NCI-H1417 (cell line): ENCODE results near the gene GABRQ.
A peak's percentile ranks its signal among the peaks of the same experiment; 100 is the strongest.

ENCODE experiments used
- DNase-seq, 3 experiments: peaks; one replicate each; lab custom pipeline; 2025; lab: John Stamatoyannopoulos, UW

The GABRQ gene

DNA sequence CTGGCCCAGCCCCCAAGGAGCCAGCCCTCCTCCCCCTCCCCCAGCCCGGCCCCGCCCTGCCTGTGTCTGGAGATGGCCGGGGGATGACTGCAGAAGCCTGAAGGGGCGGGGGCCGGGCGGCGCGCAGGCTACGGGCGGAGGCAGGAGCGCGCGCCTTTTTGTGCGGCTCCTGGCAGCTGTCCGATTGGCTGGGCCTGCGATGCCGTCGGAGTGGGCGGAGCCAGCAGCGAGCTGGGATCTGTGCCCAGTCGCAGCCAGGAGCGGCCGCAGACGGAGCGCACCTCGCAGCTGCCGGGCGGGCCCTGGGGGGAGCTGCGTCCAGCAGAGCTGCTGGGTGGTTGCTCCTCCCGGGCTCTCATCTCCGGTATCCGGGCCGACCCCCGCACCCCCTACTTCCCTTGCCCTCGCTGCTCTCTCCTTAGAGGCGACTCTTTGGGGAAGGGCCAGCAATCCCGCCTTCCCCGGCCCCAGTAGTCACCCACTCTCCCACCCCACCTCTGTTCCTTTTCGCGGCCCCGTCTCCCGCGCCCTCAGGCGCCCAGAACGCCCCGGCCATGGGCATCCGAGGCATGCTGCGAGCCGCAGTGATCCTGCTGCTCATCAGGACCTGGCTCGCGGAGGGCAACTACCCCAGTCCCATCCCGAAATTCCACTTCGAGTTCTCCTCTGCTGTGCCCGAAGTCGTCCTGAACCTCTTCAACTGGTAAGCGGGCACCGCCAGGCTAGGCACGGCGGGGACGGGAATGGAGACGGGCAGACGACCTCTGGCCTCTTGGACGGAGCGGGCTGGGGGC lies at the start of gene GABRQ:
TSS of gene GABRQ (plus strand) at position 247 of the 794 bp plus-strand sequence. CDS start at position 555, 308 bp downstream.
- peak; percentile 71 to 82 (median 76) for DNase-seq

DNA sequence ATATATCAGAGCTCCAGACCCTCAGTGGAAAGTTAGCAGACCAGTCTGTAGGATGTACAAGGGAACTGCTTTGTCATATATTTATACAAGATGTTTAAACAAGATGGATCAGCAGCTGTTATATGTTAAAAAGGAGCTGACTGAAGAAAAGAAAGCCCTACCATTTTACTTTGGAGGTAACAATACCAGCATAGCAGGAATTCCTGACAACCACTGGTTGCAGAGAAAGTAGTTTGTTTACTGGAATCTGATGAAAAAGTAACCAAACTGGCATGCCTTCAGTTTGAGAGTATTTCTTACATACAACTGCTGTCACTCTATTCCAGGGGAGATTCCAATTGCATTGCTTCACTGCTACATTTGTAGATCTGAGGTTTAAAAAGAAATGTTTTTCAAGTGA lies 49.5 kb upstream of the GABRQ start:
- DNase-seq = no peak

DNA sequence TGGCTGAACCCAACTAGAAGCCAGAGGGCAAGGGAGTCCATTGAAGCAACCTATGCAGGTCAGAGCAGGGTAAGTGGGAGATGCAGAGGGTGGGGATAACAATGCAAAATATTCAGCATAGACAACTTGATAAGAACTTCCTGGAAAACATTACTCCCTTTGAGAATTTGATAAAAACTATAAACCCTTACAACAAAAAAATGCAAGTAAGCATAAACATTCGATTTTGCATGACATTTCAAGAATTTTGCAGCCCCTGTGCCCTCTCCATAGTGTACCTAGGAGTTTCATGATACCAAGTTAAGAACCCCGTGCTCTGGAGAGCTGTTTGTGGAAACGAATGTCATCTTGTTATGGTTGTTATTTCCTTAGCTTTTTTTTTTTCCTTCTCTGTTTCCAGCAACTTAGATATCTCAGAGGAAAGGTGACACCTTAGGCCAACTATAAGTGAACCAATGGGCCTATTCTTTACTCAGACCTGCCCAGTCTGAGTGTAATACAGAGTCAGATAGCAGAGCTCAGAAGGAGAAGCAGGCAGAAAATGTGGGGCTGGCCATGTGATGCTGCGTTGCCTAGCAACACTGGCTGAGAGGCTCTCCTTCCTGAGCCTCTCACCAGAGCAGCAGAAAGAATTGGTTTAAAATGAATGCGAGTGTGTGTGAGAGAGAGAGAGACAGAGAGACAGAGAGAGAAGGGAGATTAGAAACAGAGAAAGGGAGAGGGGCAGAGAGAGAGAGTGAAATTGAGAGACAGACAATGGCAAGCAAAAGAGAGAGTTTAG lies 36.7 kb upstream of the GABRQ start:
- DNase-seq = peak; percentile 61 to 87 (median 87)

DNA sequence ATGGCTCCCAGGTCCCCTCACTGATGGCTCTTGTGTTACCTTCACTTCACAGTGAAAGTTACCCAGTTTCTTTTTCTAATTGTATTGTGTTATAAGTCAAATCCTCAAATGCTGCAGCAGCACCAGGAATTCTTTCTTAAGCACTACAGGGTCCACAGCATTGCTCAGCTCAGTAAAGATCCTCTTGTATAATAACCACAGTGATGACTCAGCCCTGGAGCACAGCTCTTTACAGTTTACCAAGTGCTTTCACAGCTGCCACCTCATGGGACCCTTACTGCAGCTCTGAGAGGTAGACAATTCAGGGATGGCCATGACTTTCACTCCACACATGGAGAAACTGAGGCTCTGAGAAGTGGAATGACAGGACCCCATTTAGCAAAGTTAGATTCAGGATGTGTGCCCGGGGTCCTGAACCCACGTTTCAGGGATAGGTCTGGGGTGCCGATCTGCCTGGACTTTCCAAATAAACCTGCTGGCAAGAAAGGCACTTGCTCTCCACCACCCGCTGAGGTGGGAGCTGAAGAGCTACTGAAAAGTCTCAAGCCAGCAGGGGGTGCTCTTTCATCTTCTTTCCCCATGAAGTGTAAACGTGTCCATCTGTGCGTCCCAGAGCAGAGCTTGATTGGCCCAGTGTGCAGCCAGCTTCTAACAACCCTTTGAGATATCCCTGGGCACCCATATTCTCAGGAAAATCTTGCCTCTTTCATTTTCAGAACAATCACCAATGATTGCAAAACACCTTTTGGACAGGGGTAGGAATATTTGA lies 35.7 kb upstream of the GABRQ start:
- peak in 2 of 3 experiments; percentile 39 to 40 for DNase-seq

DNA sequence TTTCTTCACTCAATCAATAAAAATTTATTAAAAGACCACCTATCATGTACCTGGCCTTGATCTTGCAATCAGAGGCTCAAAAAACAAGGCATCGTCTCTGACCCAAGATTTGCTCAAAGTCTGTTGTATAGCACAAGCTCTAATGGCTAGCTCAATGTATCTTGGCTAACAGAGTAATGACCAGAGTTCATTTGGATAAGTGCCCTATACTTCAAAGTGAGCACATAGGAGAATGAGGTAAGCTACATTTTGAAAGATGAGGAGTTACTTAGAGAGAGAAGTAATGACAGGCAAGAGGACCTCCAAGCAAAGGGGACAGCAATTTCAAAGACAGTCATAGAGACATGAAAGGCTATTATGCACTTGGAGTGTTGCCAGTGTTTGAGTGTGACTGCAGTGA lies 22.9 kb upstream of the GABRQ start:
- peak in 1 of 3 experiments; percentile 18 for DNase-seq

DNA sequence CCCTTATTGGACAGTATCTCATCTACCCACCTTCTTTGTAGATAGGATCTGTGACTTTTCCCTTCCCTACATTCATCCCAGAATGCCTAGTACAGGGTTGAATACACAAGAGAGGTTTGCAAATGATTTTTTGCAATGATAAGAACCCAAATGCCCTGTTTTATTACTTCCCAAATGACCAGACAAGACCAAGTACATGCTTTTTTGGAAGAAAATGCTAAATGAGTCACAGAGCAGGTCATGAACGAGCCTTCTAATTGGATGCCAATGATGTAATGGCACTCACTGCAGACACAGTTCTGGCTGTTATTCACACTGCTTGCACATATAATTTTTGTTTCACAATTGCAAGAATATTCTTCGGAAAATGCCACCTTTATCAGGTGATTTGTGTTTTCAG lies 17.8 kb upstream of the GABRQ start:
- no peak for DNase-seq

DNA sequence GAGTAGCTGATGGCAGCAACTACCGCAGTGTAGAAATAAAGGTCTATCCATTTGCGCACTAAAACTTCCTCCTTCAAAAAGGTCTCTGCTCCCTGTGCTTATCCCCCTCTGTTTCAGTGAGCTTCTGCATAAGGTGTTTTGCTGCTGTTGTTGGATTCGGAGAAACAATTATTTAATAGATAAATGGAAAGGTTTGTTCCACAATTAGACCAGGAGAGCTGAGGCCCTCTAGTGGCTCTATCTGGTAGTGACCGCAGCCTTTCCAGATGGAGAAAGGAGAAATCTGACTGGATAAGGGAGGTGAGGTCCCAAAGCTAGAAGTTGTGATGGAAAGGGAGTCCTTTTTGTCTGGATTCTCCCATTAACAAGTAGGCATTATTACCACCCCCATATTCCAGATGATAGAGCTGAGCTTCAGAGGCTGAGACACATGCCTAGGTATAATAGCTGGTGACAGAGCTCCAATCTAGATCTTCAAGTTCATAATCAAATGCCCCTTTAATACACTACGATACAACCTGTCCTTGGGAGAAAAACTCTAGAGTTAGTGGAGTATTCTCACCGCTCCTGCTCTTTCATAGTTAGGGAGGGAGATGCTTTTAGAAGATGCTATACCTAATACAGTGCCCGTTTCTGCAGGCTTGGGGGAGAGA lies 5.1 kb upstream of the GABRQ start:
- DNase-seq = peak; percentile 40 to 72 (median 54)

DNA sequence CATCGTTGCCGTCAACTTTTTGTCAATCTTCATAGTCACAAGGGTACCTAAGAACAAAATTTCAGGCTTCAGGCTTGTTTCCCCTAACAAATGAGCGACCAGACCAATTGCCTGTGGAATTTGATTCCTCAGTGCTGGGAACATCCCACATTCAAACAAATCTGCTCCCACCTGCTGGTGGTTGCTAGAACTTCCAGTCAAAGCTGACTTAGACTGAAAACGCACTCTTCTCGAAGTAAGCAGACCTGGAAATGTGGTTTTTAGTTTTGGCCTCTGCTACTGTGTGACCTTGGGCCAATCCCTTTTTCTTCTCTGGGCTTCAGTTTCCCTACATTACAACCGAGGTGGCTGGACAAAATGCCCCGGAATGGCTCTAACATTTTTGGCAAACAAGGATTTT lies 1.8 kb upstream of the GABRQ start:
- DNase-seq = peak in 2 of 3 experiments; percentile 64 to 65

DNA sequence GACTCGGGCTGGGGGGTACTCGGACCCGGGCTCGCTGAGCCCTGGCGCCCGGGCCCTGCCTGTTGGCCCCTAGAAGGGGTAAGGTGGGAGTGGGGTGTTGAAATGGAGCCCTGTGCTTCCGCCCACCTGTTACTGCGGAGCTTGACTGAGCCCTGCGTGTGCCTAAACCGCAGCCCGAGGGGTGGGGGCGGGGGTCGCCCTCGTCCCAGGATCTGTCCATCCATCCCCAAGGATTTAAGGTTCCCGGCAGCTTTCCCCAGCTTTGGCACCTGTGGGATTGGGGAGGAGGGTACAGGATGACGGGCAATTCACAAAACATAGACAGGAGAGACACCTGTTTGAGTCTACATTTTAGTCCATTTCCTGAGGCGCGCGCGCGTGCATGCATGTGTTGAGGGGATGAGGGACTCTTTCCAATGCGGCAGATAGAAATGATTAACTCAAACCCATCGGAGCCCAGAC lies 779 bp downstream of the GABRQ start:
- DNase-seq = peak in 1 of 3 experiments; percentile 5

DNA sequence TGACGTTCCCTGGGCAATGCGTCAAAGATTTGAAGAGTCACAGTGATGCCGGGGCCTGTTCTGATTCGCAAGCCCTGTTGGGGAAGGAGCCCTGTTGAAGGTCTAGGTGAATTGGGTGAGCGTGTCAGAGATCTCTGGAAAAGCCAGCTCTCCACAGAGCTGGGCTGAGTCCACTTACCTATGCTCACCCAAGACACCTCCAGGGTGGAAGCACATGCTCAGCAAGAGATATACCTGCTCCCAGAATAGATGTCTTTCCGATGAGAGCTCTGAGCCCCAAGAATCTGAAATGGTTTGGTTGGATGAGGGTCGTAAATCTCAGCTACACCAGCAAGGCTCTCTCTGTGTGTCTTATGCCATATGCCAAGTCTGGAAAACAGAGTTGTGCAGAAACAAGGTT lies 1.7 kb downstream of the GABRQ start:
- no peak for DNase-seq

DNA sequence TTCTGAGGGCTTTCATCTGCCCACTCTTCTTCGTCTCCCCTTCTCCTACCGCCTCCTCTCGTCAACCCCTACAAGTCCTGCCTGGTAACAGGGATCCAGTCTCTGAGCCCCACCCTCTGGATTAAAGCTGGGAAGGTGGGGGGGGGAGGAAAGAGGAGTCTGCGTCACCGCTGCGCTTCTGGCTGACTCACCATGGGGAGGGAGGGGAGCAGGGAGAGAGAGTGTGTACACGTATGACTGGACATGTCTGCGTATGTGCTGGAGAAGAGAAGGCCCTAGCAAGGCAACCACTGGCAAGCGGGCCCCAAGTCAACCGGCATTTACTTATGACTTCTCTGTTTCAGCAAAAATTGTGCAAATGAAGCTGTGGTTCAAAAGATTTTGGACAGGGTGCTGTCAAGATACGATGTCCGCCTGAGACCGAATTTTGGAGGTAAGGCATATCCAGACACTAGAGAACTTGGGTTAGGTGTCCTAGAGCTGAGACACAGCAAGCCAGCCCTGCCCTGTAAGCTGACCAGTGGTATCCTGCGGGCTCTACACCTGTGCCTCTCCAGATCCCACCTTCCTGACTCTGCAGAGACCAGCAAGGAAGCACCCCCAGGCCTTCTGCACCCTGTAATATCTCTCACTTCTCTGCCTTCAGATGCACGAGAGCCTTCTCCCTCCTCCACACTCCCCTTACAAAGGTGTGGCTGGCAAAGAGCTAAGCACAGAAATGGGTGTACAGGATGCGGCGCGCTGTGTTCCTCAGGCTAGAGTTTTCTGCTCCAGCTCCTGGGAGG lies 2.5 kb downstream of the GABRQ start:
- no peak for DNase-seq

DNA sequence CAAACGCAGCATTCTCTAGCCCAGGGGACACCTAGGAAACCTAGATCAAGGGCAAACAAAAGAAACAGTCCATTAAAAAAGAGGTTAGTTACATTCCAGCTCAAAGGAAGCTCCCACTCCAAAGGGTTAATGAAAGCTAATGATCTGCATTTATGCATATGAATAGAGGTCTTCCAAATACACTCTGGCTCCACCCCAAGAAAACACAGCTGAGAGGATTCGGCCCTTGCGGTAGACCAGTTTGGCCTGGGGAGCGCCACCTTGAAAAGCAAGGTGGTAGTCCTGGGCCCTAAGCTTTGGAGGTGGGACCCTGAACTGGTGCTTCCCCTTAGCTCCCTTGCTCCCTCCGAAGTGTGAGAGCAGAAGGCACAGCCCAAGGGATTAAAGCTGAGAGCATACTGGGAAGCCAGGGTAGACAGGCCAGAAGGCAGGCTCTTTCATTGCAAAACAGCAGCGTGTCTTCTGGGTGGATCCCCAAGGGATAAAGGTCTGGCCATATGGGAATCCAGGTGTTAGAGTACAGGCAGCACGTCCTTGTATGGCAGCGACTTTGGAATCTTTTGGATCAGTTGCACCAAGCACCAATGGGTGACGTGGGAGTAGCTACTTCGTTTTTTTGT lies 3.7 kb downstream of the GABRQ start:
- no peak for DNase-seq

DNA sequence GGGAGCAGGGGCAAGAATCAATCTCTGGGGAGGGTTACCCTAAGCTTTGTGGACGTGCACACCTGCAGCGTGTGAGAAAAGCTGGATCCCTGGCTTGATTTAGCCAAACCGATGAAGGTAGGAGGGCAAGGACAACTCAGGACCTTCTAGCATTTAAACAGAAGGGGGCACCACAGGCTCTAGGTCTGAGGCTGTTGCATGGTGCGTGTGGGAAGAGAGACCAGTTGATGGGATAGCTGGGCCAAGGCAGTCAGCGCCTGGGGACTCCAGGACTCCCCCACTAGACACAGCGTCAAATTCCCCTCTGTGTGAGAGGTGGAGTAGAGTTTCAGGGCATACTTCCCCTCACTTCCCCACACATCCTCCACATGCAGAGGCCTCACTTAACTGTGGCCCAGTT lies 4.3 kb downstream of the GABRQ start:
- no peak for DNase-seq

DNA sequence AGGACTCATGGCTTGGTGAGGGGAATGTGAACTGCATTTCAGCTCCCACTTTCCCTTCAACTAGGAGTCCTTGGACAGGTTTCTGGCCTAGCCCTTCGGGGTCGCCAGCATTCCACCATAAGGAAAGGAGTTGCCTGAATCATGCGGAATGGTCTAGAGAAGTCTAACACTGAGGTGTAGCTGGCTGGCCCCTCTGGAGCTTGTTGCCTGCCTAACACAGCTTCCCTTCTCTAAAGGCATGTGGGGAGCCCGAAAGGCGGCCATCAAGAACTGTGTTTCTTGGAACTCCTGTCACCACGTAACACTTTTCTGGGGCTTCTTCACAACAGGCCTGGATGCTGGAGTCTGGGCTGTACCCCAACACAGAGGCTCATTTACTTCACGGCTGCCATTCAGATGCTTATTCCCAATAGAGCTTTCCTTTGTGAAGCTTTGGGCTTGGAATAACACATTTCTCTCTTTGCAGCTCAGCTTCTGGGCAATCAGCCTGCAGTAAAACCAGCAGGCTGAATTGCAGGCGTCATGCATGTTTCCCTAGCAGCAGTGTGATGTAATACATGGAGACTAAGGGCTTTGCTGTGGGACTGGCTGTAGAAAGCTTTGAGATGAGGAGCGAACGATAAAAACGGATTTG lies 5.4 kb downstream of the GABRQ start:
- DNase-seq = no peak

DNA sequence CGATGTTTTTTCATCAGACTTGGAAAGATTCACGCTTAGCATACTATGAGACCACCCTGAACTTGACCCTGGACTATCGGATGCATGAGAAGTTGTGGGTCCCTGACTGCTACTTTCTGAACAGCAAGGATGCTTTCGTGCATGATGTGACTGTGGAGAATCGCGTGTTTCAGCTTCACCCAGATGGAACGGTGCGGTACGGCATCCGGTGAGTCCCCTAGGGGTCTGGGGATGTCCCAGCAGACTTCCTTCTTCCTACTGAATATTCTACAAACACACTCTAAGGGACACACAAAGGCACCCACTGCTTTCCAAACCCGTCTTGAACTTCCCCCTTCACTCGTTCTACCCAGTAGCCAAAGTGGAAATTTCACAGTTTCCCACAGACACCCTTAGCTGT lies 9.3 kb downstream of the GABRQ start:
- no peak for DNase-seq

DNA sequence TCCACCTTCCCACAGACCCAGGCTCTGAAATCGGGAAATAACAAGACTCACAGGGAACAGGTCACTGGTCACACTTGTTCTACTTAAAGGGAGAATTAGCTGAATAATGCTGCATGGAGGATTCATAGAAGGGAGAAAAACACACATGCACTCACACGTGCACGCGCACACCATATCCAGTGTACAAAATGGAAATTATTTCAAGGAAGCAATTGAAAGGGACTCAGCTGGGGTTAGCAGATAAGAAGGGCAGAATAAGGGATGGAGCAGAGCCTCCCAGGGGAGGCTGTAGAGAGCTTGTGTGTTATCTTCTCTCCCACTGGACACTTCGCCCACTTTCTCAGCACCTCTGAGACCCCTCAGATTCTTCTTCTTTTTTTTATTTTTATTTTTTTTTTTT lies 10.3 kb downstream of the GABRQ start:
- DNase-seq = no peak

DNA sequence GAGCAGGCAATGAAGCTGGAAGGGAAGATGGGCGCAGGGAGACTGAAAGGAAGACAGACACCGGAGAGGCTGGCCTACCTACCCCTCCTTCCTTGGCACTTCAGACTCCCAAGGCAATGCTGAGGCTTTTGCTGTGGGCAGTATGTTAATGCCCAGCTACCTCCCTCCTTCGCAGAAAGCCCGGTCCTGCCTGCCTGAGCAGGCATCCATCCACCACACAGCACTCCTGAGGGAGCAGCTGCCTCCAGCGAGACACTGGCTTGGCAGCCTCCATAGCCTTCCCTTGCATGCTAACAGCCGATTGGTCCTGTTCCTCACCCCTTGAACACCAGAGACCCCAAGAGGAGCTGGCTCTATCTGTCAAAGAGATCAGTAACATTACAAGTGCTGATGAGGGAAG lies 14.4 kb downstream of the GABRQ start:
- DNase-seq = no peak

DNA sequence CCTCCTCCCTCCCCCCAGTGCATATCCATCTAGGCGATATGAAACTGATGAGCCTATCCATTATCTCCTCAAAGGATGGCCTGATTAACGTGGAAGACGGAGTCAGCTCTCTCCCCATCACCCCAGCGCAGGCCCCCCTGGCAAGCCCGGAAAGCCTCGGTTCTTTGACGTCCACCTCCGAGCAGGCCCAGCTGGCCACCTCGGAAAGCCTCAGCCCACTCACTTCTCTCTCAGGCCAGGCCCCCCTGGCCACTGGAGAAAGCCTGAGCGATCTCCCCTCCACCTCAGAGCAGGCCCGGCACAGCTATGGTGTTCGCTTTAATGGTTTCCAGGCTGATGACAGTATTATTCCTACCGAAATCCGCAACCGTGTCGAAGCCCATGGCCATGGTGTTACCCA lies 14.8 kb downstream of the GABRQ start:
- DNase-seq = no peak

DNA sequence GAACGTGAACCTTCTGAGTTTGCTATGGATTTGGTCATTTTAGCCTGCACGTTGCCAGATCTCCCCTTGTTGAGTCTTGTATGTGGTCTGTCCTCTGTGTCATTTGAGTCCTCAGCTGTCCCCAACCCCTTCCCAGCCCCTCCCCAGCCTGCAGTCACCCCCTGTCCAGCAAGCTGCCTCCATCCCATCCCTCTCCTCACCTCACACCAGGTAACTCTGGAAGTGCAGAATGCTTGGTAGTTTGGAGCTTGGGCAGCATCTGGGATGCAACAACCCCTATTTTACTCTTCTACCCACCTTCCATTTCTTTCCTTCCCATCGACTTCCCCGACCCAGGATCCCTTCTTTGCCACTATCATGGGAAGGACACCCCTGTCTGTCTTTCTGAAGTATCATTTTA lies 18.4 kb downstream of the GABRQ start:
- no peak for DNase-seq

DNA sequence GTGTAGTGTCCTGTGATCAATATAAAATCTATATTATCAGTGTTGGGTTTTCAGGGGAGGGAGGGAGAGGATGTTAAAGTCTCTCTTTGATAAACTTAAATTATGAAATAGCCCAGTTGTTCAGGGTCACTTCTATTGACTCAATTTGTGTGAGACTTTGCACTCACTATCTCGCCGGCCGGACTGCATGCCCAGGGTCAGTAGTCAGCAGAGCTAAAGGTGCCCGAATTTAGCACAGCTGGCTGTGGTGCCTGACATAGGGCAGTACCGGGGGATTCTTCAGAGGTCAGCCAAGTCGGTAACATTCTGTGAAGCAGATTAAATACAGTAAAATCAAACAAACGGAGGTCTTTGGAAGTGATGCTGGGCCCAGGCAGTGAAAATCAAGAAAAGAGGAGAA lies 19.2 kb downstream of the GABRQ start:
- no peak for DNase-seq
